Raji (cell line): ENCODE measurements around the gene HSD11B1.
A peak's percentile ranks its signal among the peaks of the same experiment; 100 is the strongest.

Experiments used
- POLR2A ChIP-seq: IDR thresholded peaks from 2 replicates; pipeline ENCODE4 v1.6.1; 2011; ENCODE audit warnings: low read depth, low read length, control low read depth; ENCODE audit not compliant: insufficient read depth

The HSD11B1 gene

GRCh38 chr1:209755926-209756614 is 51.4 kb downstream of the HSD11B1 start, which contains the start of gene TRAF3IP3:
Gene TRAF3IP3, plus strand, starts transcription at chr1:209756053. Its CDS starts 3,987 bp downstream, at chr1:209760040.
- TF ChIP-seq POLR2A: peak; percentile 59

- TF ChIP-seq POLR2A: no peak
These were observed 52.2 kb downstream of the HSD11B1 start for GRCh38 chr1:209756615-209757445.

GRCh38 chr1:209758400-209758799 is 53.8 kb downstream of the HSD11B1 start:
- TF ChIP-seq POLR2A: no peak

GRCh38 chr1:209759829-209760359 is 55.2 kb downstream of the HSD11B1 start:
- no peak for TF ChIP-seq POLR2A

- no peak for TF ChIP-seq POLR2A
These were observed 56.5 kb downstream of the HSD11B1 start for GRCh38 chr1:209761011-209761635.

GRCh38 chr1:209766051-209766450 is 61.4 kb downstream of the HSD11B1 start:
- no peak for TF ChIP-seq POLR2A

DNA sequence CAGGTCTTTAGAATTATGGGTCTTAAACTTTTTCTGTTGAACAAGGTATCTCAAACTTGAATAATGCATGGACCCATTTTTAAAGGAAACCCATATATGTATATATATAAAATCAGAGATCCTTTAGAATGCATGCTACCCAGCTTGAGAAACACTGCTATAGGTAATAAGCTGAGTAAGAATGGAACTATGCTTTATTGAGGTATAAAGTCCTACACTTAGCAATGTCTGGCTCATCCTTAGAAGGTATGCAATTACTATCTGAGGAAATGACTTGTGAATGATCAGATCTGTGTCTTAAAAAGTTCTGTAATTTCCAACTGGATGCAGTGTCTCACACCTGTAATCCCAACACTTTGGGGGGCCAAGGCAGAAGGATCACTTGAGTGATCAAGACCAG is 62.5 kb downstream of the HSD11B1 start:
- no peak for TF ChIP-seq POLR2A

GRCh38 chr1:209767706-209768105 is 63.1 kb downstream of the HSD11B1 start:
- TF ChIP-seq POLR2A: no peak

GRCh38 chr1:209768354-209768774 is 63.7 kb downstream of the HSD11B1 start:
- no peak for TF ChIP-seq POLR2A

DNA sequence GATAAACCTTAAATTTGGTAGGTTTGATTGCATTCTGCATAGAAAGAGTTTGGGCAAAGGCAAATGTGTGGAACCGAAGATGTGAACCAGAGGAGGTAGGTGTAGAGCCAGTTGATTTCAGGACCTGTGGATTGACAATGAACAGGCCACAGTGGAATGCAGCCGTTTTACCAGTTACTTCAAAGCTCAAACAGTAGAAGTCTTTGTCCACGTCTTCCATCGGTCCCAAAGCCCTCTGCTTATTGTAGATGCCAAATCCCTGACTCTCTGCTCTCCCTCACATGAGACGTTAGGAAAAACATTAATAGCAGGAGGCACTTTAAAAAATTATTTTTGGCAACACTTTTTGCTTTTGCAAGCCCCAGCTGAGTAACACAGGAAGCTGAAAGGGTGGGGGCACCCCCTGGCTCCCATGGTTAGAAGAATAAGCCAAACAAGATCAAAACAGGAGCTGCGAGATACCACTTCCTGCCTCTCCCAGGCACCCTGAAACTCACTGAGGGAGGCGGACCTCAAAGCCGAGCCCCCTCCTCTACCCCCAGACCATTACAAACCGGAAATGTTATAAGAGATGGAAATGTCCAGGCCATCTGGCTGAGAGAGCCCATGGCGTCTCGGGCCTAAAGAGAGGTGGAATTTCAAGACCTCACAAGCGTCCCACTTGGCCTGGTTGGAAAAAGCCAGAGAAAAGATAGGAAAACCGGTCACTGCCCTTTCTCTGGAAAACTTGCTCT is 64.7 kb downstream of the HSD11B1 start:
- TF ChIP-seq POLR2A: no peak

DNA sequence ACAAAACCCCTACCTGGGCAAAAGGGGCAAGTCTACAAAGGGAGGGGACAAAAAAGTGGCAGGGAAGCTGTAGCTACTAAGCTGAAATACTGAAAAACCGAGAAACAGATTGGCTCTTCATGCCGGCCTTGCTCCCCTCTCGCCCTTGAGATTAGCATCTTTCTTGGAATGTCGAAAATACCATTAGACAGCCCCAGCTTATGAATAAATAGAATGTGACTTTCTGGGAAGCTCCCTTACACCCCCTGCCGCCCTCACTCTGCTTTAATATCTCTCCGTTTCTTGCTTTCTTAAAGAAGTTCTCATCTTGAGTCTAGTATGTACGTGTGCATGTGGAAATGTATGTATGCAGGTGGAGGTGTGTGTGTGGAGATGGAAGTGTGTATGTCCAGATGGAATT is 65.3 kb downstream of the HSD11B1 start:
- TF ChIP-seq POLR2A: no peak

DNA sequence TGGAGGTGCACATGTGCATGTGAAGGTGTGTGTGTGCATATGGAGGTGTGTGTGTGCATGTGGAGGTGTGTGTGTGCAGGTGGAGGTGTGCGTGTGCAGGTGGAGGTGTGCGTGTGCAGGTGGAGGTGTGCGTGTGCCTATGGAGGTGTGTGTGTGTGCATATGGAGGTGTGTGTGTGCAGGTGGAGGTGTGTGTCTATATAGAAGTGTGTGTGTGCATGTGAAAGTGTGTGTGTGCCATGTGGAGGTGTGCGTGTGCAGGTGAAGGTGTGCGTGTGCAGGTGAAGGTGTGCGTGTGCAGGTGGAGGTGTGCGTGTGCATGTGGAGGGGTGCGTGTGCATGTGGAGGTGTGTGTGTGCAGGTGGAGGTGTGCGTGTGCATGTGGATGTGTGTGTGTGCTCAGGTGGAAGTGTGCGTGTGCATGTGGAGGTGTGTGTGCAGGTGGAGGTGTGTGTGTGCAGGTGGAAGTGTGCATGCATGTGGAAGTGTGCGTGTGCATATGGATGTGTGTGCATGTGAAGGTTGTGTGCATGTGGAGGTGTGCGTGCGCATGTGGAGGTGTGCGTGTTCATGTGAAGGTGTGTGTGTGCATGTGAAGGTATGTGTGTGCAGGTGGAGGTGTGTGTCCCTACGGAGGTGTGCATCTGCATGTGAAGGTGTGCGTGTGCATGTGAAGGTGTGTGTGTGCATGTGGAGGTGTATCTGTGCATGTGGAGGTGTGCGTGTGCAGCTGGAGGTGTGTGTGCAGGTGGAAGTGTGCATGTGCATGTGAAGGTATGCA is 66.2 kb downstream of the HSD11B1 start:
- no peak for TF ChIP-seq POLR2A

DNA sequence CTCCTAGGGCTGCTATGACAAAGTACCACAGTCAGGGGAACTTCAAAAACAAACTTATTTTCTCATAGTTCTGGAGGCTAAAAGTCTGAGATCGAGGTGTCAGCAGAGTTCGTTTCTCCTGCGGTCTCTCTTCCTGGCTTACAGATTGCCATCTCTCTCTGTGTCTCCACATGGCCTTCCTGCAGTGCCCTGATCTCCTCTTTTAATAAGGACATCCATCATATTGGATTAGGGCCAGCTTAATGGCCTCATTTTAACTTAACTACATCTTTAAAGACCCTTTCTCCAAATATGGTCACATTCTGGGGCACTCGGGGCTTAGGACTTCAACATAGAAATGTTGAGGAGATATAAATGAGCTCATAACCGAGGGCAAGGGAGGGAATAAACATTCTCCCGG is 67.5 kb downstream of the HSD11B1 start:
- TF ChIP-seq POLR2A: no peak

DNA sequence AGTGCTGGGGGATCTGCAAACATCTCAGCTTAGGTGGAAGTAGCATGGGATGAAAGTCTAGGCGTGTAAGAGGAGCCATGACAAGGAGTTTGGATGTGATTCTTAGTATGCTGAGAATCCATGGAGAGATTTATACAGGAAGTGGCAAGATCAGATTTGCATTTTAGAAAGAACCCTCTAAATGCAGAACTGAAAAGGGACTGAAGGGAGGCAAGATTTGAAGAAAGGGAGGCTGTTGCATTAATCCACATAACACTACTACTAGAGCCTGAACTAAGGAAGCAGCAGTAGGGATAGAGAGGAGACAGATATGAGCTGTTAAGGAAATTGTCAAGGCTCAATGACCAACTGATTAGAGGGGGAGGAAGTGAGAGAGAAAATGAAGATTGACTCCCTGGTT is 69.9 kb downstream of the HSD11B1 start:
- no peak for TF ChIP-seq POLR2A

DNA sequence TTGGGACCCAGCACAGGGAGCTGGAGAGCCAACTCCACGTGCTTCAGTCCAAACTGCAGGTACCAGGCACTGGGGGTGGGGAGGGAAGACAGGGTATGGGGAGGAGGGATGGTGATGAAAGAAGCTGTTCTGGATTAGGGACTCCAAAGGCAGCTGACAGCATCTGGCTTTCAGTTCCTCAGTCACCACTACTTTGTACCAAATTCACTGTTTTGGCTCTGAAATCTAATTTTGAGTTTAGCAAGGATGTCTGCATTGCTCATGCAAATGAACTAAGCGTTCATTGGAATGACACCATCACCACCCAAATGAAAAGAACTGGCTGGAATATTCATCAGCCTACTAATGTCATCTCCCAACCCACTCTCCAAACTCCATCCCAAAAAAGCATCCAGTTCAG is 71.0 kb downstream of the HSD11B1 start:
- TF ChIP-seq POLR2A: no peak

DNA sequence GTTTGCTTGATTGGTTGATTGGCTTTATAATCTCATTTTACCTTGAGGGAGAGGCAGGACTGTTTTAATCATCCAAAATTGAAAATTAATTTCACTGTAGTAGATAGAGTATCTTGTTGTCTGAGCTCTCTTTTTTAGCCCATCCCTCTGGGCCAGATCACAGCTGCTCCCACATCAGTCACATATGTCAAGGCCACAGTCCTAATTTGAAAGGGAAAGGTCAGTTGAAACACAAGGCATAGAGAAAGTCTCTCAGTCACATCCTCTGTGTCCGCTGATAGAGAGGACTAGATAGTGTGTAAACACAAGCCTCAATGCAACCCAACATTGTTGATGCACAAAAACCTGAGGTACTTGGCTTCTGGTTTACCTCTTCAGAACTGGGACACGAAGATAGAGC is 72.9 kb downstream of the HSD11B1 start:
- no peak for TF ChIP-seq POLR2A
